Fibroblast of lung (primary cell): ENCODE data around the gene THUMPD2. TPM values are rescaled to one million over a fixed set of nuclear protein-coding genes. Genes with fewer than 3 reads are reported as not detected.

ENCODE experiments used
- DNase-seq, 2 donors: peaks; one replicate each; pipeline versions ENCODE4 v3.0.0 to v3.0.0-alpha.2; 2010; ENCODE audit warnings: low read depth in 2 of 2
- H2AFZ ChIP-seq: 2 replicates; pipeline ENCODE4 v1.5.1; 2012; ENCODE audit warnings: low read length, control low read depth, inconsistent platforms
- H3K27ac ChIP-seq: 2 replicates; pipeline ENCODE4 v1.5.1; 2011; ENCODE audit warnings: low read length, control low read depth; ENCODE audit not compliant: insufficient read depth
- H3K27me3 ChIP-seq: 2 replicates; pipeline ENCODE4 v1.5.1; 2011; ENCODE audit warnings: mild to moderate bottlenecking, low read length; ENCODE audit not compliant: control insufficient read depth, insufficient read depth
- H3K36me3 ChIP-seq: 2 replicates; pipeline ENCODE4 v1.5.1; 2011; ENCODE audit warnings: low read length; ENCODE audit not compliant: control insufficient read depth, insufficient read depth
- H3K4me1 ChIP-seq: 2 replicates; pipeline ENCODE4 v1.5.1; 2011; ENCODE audit warnings: low read length; ENCODE audit not compliant: control insufficient read depth, insufficient read depth; ENCODE audit errors: extremely low read depth
- H3K4me2 ChIP-seq: 2 replicates; pipeline ENCODE4 v1.5.1; 2011; ENCODE audit warnings: low read length, control low read depth; ENCODE audit not compliant: insufficient read depth; ENCODE audit errors: extremely low read depth
- H3K4me3 ChIP-seq, 4 experiments: fragments of 200-600 bp in 1 of 4; sonication (generic) in 1 of 4; replicated peaks in 1 of 4; 2 replicates each; pipeline ENCODE4 v1.5.1; 2011 to 2016; ENCODE audit warnings: low read length in 4 of 4, low read depth in 3 of 4, mild to moderate bottlenecking in 3 of 4, control low read depth in 2 of 4, inconsistent platforms in 1 of 4, mixed read lengths in 1 of 4; ENCODE audit not compliant: insufficient read depth in 1 of 4; ENCODE audit errors: control extremely low read depth in 1 of 4
- H3K79me2 ChIP-seq: 2 replicates; pipeline ENCODE4 v1.5.1; 2012; ENCODE audit warnings: mild to moderate bottlenecking, low read length, inconsistent platforms; ENCODE audit not compliant: control insufficient read depth, insufficient read depth
- H3K9ac ChIP-seq: 2 replicates; pipeline ENCODE4 v1.5.1; 2011; ENCODE audit warnings: mild to moderate bottlenecking, low read length, control low read depth; ENCODE audit not compliant: insufficient read depth
- H3K9me3 ChIP-seq: 2 replicates; pipeline ENCODE4 v1.5.1; 2012; ENCODE audit warnings: low read depth, low read length; ENCODE audit not compliant: control insufficient read depth, insufficient read depth
- H4K20me1 ChIP-seq: 2 replicates; pipeline ENCODE4 v1.5.1; 2011; ENCODE audit warnings: low read length; ENCODE audit not compliant: control insufficient read depth, insufficient read depth; ENCODE audit errors: extremely low read depth
- CTCF ChIP-seq, 2 donors: IDR thresholded peaks in 1 of 2; conservative IDR thresholded peaks in 1 of 2; 1 replicate in 1 of 2; 2 replicates in 1 of 2; pipeline ENCODE4 v1.5.1; 2011 to 2012; ENCODE audit warnings: low read length in 2 of 2, control low read depth in 1 of 2, inconsistent platforms in 1 of 2, low read depth in 1 of 2, mild to moderate bottlenecking in 1 of 2
- EZH2 ChIP-seq: IDR thresholded peaks from 2 replicates; pipeline ENCODE4 v1.5.1; 2012; ENCODE audit warnings: low read length, control low read depth, mild to moderate bottlenecking; ENCODE audit errors: missing control alignments
- polyA plus RNA-seq, 2 donors: library from polyadenylated mRNA; depleted of rRNA in 1 of 2; stranded (reverse) in 1 of 2; unstranded in 1 of 2; fragments of >200 nt; gene quantifications; 2 replicates each; pipeline ENCODE4 v1.2.1, GENCODE V29; 2011 to 2012; ENCODE audit warnings: missing spikeins in 1 of 2
- total RNA-seq: library from RNA; depleted of rRNA; stranded (reverse); fragments of >200 nt; gene quantifications from 2 replicates; pipeline ENCODE4 v1.2.1, GENCODE V29; 2014

The THUMPD2 gene
- total and polyA plus RNA-seq, 2 donors (not counting 1 experiment from before 2014, with no cell fraction given), result 8.1 to 10.2 TPM

GRCh38 chr2:39718483-39718882, 60.6 kb downstream of the THUMPD2 start:
- TF ChIP-seq EZH2 (no peak), CTCF (conservative IDR thresholded peaks at IDR 0.05 in 1 of 2, IDR thresholded peaks at IDR 0.05 in 1 of 2; ENCODE audit: low read depth in 1 of 2, low read length in 2 of 2) (no peak)
- Histone ChIP-seq H3K4me2 (no peak overlapping the region), H3K9ac (no peak overlapping the region), H3K27me3 (no peaks in the 10 kb centered on the region), H3K4me3 (no peak overlapping the region), H3K27ac (no peak overlapping the region), H3K4me1 (no peaks in the 10 kb centered on the region), H4K20me1 (no peaks in the 10 kb centered on the region), H3K9me3 (no peaks in the 10 kb centered on the region), H3K79me2 (no peaks in the 10 kb centered on the region), H2AFZ (no peak overlapping the region), H3K36me3 (no peaks in the 10 kb centered on the region)
- peak in 1 of 2 donors; percentile 70 for DNase-seq

- H3K36me3 ChIP-seq, result no peaks in the 10 kb centered on the region
- DNase-seq, result no peak
- no peak for TF ChIP-seq EZH2
- TF ChIP-seq CTCF (conservative IDR thresholded peaks at IDR 0.05 in 1 of 2, IDR thresholded peaks at IDR 0.05 in 1 of 2; ENCODE audit: low read depth in 1 of 2, low read length in 2 of 2), result no peak
- H3K9ac ChIP-seq, result no peak overlapping the region
- H3K4me1 ChIP-seq, result no peaks in the 10 kb centered on the region
- H2AFZ ChIP-seq, result no peak overlapping the region
- no peaks in the 10 kb centered on the region for H4K20me1 ChIP-seq
- H3K9me3 ChIP-seq, result no peaks in the 10 kb centered on the region
- H3K79me2 ChIP-seq, result no peaks in the 10 kb centered on the region
- H3K4me3 ChIP-seq, result no peak overlapping the region
- no peaks in the 10 kb centered on the region for H3K27me3 ChIP-seq
- H3K4me2 ChIP-seq, result no peak overlapping the region
- no peak overlapping the region for H3K27ac ChIP-seq
Measured at GRCh38 chr2:39717067-39717466, 62.0 kb downstream of the THUMPD2 start.

- Histone ChIP-seq H4K20me1 (no peaks in the 10 kb centered on the region), H3K36me3 (no peaks in the 10 kb centered on the region), H3K4me1 (no peaks in the 10 kb centered on the region), H3K79me2 (no peaks in the 10 kb centered on the region), H3K27ac (no peak overlapping the region), H3K9ac (no peak overlapping the region), H2AFZ (no peak overlapping the region), H3K27me3 (no peaks in the 10 kb centered on the region), H3K4me2 (no peak overlapping the region), H3K9me3 (no peaks in the 10 kb centered on the region), H3K4me3 (no peak overlapping the region)
- TF ChIP-seq CTCF (conservative IDR thresholded peaks at IDR 0.05 in 1 of 2, IDR thresholded peaks at IDR 0.05 in 1 of 2; ENCODE audit: low read depth in 1 of 2, low read length in 2 of 2) (no peak), EZH2 (no peak)
- DNase-seq, result no peak
Measured at GRCh38 chr2:39715822-39716221, 63.2 kb downstream of the THUMPD2 start.
